GM12892 (cell line): ENCODE measurements around the gene PSMA5.
"Not testable (repeated sequence)": the region's sequence is repeated elsewhere in the genome, so short reads cannot be mapped to it uniquely, and the experiment has no call there.

Experiments used
- POLR2A ChIP-seq: IDR thresholded peaks from 2 replicates; pipeline ENCODE4 v1.6.1; 2011; ENCODE audit warnings: low read depth, low read length, control low read depth
- TAF1 ChIP-seq: IDR thresholded peaks from 2 replicates; pipeline ENCODE4 v1.6.1; 2011; ENCODE audit warnings: low read depth, mild to moderate bottlenecking, control low read depth, low read length, borderline replicate concordance

GRCh38 chr1:109373696-109374095, 52.6 kb downstream of the PSMA5 start:
- TF ChIP-seq POLR2A, TAF1: not testable (repeated sequence)
